Kidney (tissue), 14 donors: ENCODE results near the gene OSBPL10. TPM values are rescaled to one million over a fixed set of nuclear protein-coding genes. Genes with fewer than 3 reads are reported as not detected.

Experiments
- DNase-seq, 5 donors: peaks; one replicate each; pipeline ENCODE4 v3.0.0-alpha.2; 2013 to 2020
- FAIRE-seq: peaks from 2 replicates; lab custom pipeline; 2012; peaks lifted over from hg19 to GRCh38; lab: Jason Lieb, UNC
- H3K27ac ChIP-seq, 2 donors: one replicate each; pipeline ENCODE4 v1.7.0; 2013; ENCODE audit warnings: low read depth in 2 of 2, low read length in 2 of 2, inconsistent platforms in 1 of 2
- H3K27me3 ChIP-seq: one replicate; pipeline ENCODE4 v1.7.1; 2013; ENCODE audit warnings: low read length, inconsistent platforms; ENCODE audit not compliant: control insufficient read depth, insufficient read depth
- H3K36me3 ChIP-seq, 3 donors: one replicate each; pipeline versions ENCODE4 v1.7.0 to v1.7.1; 2013; ENCODE audit warnings: low read length in 3 of 3, control low read depth in 1 of 3, inconsistent platforms in 1 of 3; ENCODE audit not compliant: insufficient read depth in 3 of 3, control insufficient read depth in 2 of 3
- H3K4me1 ChIP-seq, 3 donors: one replicate each; pipeline versions ENCODE4 v1.7.0 to v1.7.1; 2013; ENCODE audit warnings: low read length in 3 of 3, inconsistent platforms in 1 of 3, low read depth in 1 of 3; ENCODE audit not compliant: control insufficient read depth in 2 of 3, insufficient read depth in 2 of 3
- H3K4me3 ChIP-seq, 3 donors: one replicate each; pipeline versions ENCODE4 v1.7.0 to v1.8.1; 2013; ENCODE audit warnings: low read length in 3 of 3, control low read depth in 1 of 3, inconsistent platforms in 1 of 3
- H3K9ac ChIP-seq, 3 donors: one replicate each; pipeline versions ENCODE4 v1.7.0 to v1.7.1; 2013; ENCODE audit warnings: low read length in 3 of 3, control low read depth in 1 of 3, inconsistent platforms in 1 of 3
- H3K9me3 ChIP-seq, 3 donors: one replicate each; pipeline versions ENCODE4 v1.7.0 to v1.7.1; 2013; ENCODE audit warnings: low read length in 3 of 3, control low read depth in 1 of 3, inconsistent platforms in 1 of 3; ENCODE audit not compliant: control insufficient read depth in 2 of 3, insufficient read depth in 1 of 3
- intact Hi-C: fragments of 100-400 bp; cut with DNase I; formaldehyde crosslinking; loops from one replicate; pipeline ENCODE4 v1.11.1; 2022
- polyA plus RNA-seq: library from polyadenylated mRNA; stranded (reverse); fragments of 350-450 nt; fragmentation: Illumina TruSeq; extraction: RNeasy Lipid Tissue Mini Kit (QIAGEN cat#74804); gene quantifications from one replicate; pipeline ENCODE4 v1.2.3, GENCODE V29; 2014; ENCODE audit warnings: low read depth, low replicate concordance; ENCODE audit not compliant: insufficient read depth
- total RNA-seq: library from RNA; stranded (reverse); fragmentation: NEBNext Ultra II Directional; extraction: Animal tissue kit (Norgen Biotek cat#: 25700); gene quantifications from one replicate; pipeline ENCODE4 v1.2.1, GENCODE V29; 2021
- TF ChIP-seq, protein P1 (sequence below): IDR thresholded peaks from 3 replicates; pipeline ENCODE4 v1.5.1; 2012; ENCODE audit warnings: mild to moderate bottlenecking, moderate library complexity, borderline replicate concordance; ENCODE audit not compliant: insufficient read depth; ENCODE audit errors: extremely low read depth
- donor health status: control.
- donor health status: control.
- donor health status: control.
- donor health status: control.
- donor health status: control.
- donor health status: DM: yes; HTN: yes; CAD: no.
- donor health status: Normal renal cell carcinoma (clear cell type).

OSBPL10 gene
- total and polyA plus RNA-seq, 2 donors from 2014 or later, result 11.8 to 89.3 TPM

DNA sequence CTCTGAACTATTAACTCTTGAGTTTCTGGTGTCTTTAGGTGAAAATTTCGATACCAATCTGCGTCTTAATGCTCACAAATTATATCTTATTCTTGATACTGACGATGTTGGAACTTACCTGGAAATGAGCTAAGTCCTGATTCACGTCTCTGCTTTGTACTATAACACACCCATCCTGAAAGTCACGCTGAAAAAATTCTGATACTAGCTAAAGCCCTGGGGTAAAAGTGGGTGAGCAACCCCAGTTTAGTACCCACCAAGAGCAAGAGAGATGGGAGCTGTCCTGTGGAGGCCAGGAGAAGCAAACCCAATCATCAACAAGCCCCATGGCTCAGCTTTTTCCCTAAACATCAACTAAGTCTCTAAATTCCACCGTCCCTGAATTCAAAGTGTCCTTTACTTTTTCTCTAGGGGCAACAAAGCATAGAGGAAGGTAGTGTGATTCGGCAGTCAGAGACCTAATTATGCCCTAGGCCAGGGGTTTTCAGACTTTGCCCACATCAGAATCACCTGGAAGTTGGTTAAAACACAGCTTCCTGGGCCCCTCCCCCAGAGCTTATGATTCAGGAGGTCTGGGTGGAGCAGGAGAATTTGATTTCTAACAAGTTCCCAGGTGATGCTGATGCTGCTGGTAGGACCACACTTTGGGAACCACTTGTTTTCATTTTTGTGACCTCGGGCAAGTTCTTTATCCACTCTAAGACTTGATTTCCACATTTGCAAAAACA lies 90.2 kb downstream of the OSBPL10 start:
- no peak for FAIRE-seq
- TF ChIP-seq, protein P1, sequence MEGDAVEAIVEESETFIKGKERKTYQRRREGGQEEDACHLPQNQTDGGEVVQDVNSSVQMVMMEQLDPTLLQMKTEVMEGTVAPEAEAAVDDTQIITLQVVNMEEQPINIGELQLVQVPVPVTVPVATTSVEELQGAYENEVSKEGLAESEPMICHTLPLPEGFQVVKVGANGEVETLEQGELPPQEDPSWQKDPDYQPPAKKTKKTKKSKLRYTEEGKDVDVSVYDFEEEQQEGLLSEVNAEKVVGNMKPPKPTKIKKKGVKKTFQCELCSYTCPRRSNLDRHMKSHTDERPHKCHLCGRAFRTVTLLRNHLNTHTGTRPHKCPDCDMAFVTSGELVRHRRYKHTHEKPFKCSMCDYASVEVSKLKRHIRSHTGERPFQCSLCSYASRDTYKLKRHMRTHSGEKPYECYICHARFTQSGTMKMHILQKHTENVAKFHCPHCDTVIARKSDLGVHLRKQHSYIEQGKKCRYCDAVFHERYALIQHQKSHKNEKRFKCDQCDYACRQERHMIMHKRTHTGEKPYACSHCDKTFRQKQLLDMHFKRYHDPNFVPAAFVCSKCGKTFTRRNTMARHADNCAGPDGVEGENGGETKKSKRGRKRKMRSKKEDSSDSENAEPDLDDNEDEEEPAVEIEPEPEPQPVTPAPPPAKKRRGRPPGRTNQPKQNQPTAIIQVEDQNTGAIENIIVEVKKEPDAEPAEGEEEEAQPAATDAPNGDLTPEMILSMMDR, result no peak

DNA sequence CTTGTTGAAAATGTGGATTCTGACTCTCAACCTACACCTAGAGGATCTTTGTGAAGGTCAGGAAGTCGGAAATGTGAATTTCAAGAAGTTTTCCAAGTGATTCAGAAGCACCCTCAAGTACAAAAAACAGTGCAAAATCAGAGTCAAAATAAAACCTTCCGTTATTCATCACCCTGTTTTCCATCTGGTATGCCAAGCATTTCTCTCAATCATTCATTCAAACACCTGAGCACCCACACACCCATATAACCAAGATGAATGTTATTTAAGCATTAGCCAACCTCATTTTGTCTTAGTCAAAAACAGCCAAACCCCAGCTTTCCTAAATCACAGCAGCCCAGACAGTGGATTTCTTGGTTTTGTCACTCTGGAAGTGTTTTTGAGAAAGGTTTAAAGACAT lies 91.1 kb downstream of the OSBPL10 start:
- DNase-seq, result no peak
- H3K9me3 ChIP-seq, result no peaks in the 10 kb centered on the region
- TF ChIP-seq, protein P1, result no peak
- H3K27me3 ChIP-seq, result no peaks in the 10 kb centered on the region
- H3K9ac ChIP-seq, result no peak overlapping the region
- no peaks in the 10 kb centered on the region for H3K36me3 ChIP-seq
- no peak for FAIRE-seq
- H3K27ac ChIP-seq, result no peak overlapping the region
- intact Hi-C loops, result no loop called here
- no peak overlapping the region for H3K4me3 ChIP-seq
- H3K4me1 ChIP-seq, result peaks cover 3 to 15% (median 8%) of the 10 kb centered on the region in 3 donors

More for the DNA sequence above, 90.2 kb downstream of the OSBPL10 start:
- H3K9ac ChIP-seq, result no peak overlapping the region
- H3K4me3 ChIP-seq, result no peak overlapping the region
- H3K36me3 ChIP-seq, result no peaks in the 10 kb centered on the region
- H3K27ac ChIP-seq, result no peak overlapping the region
- peaks cover 0 to 11% (median 4%) of the 10 kb centered on the region in 3 donors for H3K4me1 ChIP-seq
- H3K27me3 ChIP-seq, result no peaks in the 10 kb centered on the region
- intact Hi-C loops, result no loop called here
- DNase-seq, result no peak
- no peaks in the 10 kb centered on the region for H3K9me3 ChIP-seq

DNA sequence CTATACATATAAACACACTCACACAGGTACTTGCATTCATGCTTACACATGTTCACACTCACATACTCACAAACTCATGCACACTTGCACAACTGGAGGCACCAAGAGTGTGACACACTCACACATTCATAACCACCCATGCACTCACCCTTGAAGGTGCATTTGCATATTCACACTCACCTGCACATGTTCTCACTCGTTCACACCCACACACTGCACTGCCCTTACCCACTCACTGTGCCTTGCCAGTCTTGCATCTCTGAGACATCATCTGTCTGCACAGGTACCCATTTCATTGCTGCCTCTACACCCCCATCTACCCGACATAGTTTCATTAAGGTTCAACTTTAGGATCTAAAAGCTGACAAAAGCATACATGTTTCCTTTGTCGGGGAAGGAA lies 95.8 kb downstream of the OSBPL10 start:
- no peak overlapping the region for H3K4me3 ChIP-seq
- no peak overlapping the region for H3K9ac ChIP-seq
- no peak overlapping the region for H3K27ac ChIP-seq
- peaks cover 6 to 14% (median 6%) of the 10 kb centered on the region in 3 donors for H3K4me1 ChIP-seq
- DNase-seq (no peak), FAIRE-seq (no peak)
- H3K27me3 ChIP-seq, result no peaks in the 10 kb centered on the region
- H3K36me3 ChIP-seq, result no peaks in the 10 kb centered on the region
- TF ChIP-seq, protein P1, result no peak
- intact Hi-C loops, result no loop called here
- H3K9me3 ChIP-seq, result no peaks in the 10 kb centered on the region
